OCI-LY1 (cell line): Measurements from ENCODE around the gene ADAM12.

ENCODE experiments used
- H2AFZ ChIP-seq: fragments of 200-600 bp; sonication (generic), shearing (Covaris generic); 2 replicates; pipeline ENCODE4 v1.6.0; 2014; ENCODE audit warnings: antibody characterized with exemption, mild to moderate bottlenecking, low read length
- H3F3A ChIP-seq: fragments of 200-600 bp; sonication (generic), shearing (Covaris generic); 2 replicates; pipeline ENCODE4 v1.6.0; 2014; ENCODE audit warnings: mild to moderate bottlenecking, antibody characterized with exemption, low read length, moderate library complexity; ENCODE audit not compliant: insufficient read depth
- H3K27ac ChIP-seq: fragments of 200-600 bp; sonication (generic); 2 replicates; pipeline ENCODE4 v1.5.1; 2014; ENCODE audit warnings: low read length, mixed run types, mild to moderate bottlenecking, low read depth; ENCODE audit not compliant: poor library complexity, severe bottlenecking
- H3K27me3 ChIP-seq: fragments of 200-600 bp; sonication (generic); 2 replicates; pipeline ENCODE4 v1.6.0; 2014; ENCODE audit warnings: antibody characterized with exemption, mild to moderate bottlenecking, low read length, moderate library complexity; ENCODE audit not compliant: insufficient read depth
- H3K36me3 ChIP-seq: fragments of 200-600 bp; sonication (generic); 2 replicates; pipeline ENCODE4 v1.6.1; 2014; ENCODE audit warnings: mild to moderate bottlenecking, antibody characterized with exemption, low read length, moderate library complexity, mixed read lengths; ENCODE audit not compliant: insufficient read depth
- H3K4me1 ChIP-seq: fragments of 200-600 bp; sonication (generic); 2 replicates; pipeline ENCODE4 v1.5.1; 2014; ENCODE audit warnings: mild to moderate bottlenecking, low read length, moderate library complexity; ENCODE audit not compliant: insufficient read depth, severe bottlenecking
- H3K4me2 ChIP-seq: fragments of 200-600 bp; sonication (generic), shearing (Covaris generic); 2 replicates; pipeline ENCODE4 v1.6.1; 2014; ENCODE audit warnings: low read length
- H3K4me3 ChIP-seq: fragments of 200-600 bp; sonication (generic); 2 replicates; pipeline ENCODE4 v1.5.1; 2014; ENCODE audit warnings: low read length, low read depth, mild to moderate bottlenecking, mixed read lengths; ENCODE audit not compliant: poor library complexity, severe bottlenecking
- H3K79me2 ChIP-seq: fragments of 200-600 bp; shearing (Covaris generic); 2 replicates; pipeline ENCODE4 v1.6.1; 2016; ENCODE audit warnings: mixed run types, low read length, mixed read lengths; ENCODE audit not compliant: insufficient read depth
- H3K9ac ChIP-seq: fragments of 200-600 bp; sonication (generic), shearing (Covaris generic); 2 replicates; pipeline ENCODE4 v1.6.1; 2014; ENCODE audit warnings: mild to moderate bottlenecking, low read length, mixed read lengths
- H3K9me2 ChIP-seq: fragments of 200-600 bp; sonication (generic), shearing (Covaris generic); 2 replicates; pipeline ENCODE4 v1.6.1; 2014; ENCODE audit warnings: low read depth, mild to moderate bottlenecking, low read length, mixed read lengths
- H3K9me3 ChIP-seq: fragments of 200-600 bp; shearing (Covaris generic); 2 replicates; pipeline ENCODE4 v1.6.1; 2014; ENCODE audit warnings: low read length, mixed read lengths
- H4K20me1 ChIP-seq: fragments of 200-600 bp; sonication (generic), shearing (Covaris generic); 2 replicates; pipeline ENCODE4 v1.6.0; 2016; ENCODE audit warnings: mild to moderate bottlenecking, low read length; ENCODE audit not compliant: insufficient read depth
- CTCF ChIP-seq: fragments of 200-600 bp; sonication (generic), shearing (Covaris generic); IDR thresholded peaks from 2 replicates; pipeline ENCODE4 v1.5.1; 2017; ENCODE audit warnings: mild to moderate bottlenecking, antibody characterized with exemption, low read length, moderate library complexity, mixed read lengths
- EZH2 ChIP-seq: fragments of 200-600 bp; sonication (generic), shearing (Covaris generic); IDR thresholded peaks from 2 replicates; pipeline ENCODE4 v1.8.0; 2017; ENCODE audit warnings: borderline replicate concordance, mixed run types, mild to moderate bottlenecking, antibody characterized with exemption, low read length, moderate library complexity, mixed read lengths

ADAM12 gene

GRCh38 chr10:126135177-126135576, 253.1 kb downstream of the ADAM12 start:
- no peaks in the 10 kb centered on the region for H4K20me1 ChIP-seq
- TF ChIP-seq EZH2 (no peak), CTCF (peak; percentile 13; the same call in 1 of the 2 replicates)
- no peaks in the 10 kb centered on the region for H3F3A ChIP-seq
- H3K36me3 ChIP-seq: no peaks in the 10 kb centered on the region
- no peak overlapping the region for H2AFZ ChIP-seq
- H3K4me3 ChIP-seq: no peak overlapping the region
- no peak overlapping the region for H3K9ac ChIP-seq
- no peaks in the 10 kb centered on the region for H3K27me3 ChIP-seq
- H3K27ac ChIP-seq: no peak overlapping the region
- H3K4me1 ChIP-seq: no peaks in the 10 kb centered on the region
- no peaks in the 10 kb centered on the region for H3K9me3 ChIP-seq
- H3K79me2 ChIP-seq: no peaks in the 10 kb centered on the region
- H3K4me2 ChIP-seq: no peak overlapping the region
- H3K9me2 ChIP-seq: no peaks in the 10 kb centered on the region

GRCh38 chr10:126133906-126134656, 254.2 kb downstream of the ADAM12 start:
- H3K27me3 ChIP-seq: no peaks in the 10 kb centered on the region
- H3K9me3 ChIP-seq: no peaks in the 10 kb centered on the region
- H3K27ac ChIP-seq: no peak overlapping the region
- no peaks in the 10 kb centered on the region for H3K4me1 ChIP-seq
- H3K9me2 ChIP-seq: no peaks in the 10 kb centered on the region
- TF ChIP-seq EZH2: no peak
- TF ChIP-seq CTCF: no peak
- no peak overlapping the region for H3K4me3 ChIP-seq
- no peak overlapping the region for H3K9ac ChIP-seq
- no peaks in the 10 kb centered on the region for H3F3A ChIP-seq
- H3K79me2 ChIP-seq: no peaks in the 10 kb centered on the region
- no peaks in the 10 kb centered on the region for H4K20me1 ChIP-seq
- H2AFZ ChIP-seq: no peak overlapping the region
- no peak overlapping the region for H3K4me2 ChIP-seq
- H3K36me3 ChIP-seq: no peaks in the 10 kb centered on the region

DNA sequence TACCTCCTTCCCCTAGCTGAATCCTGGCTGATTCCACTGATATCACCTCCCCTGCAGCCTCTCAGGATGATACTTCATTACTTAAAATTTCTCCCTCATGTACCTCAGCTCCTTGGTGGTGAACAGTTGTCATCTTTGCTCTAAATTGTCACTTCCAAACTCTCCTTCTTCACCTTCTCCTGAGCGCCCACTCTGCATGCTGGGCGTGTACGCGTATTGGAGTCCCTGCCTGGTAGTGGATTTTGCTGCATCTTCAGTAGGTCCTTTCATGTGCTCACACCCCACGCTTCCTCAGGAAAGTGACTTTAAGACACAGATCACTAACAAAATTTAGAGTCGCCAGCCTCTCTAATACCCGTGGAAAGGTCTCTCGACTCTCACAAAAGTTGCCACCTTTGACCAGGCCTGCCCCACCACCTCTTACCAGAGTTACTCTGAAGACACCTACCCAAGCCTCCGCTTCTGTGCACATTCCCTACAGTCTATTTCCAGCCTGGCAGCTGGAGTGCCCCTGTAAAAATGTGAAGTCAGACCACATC, 255.1 kb downstream of the ADAM12 start:
- Histone ChIP-seq H3F3A (no peaks in the 10 kb centered on the region), H3K27ac (no peak overlapping the region)

More for the DNA sequence above, 255.1 kb downstream of the ADAM12 start:
- Histone ChIP-seq H3K4me1 (no peaks in the 10 kb centered on the region), H3K36me3 (no peaks in the 10 kb centered on the region), H3K4me3 (no peak overlapping the region), H3K27me3 (no peaks in the 10 kb centered on the region), H3K9ac (no peak overlapping the region), H3K9me3 (no peaks in the 10 kb centered on the region), H3K4me2 (no peak overlapping the region), H3K9me2 (no peaks in the 10 kb centered on the region), H4K20me1 (no peaks in the 10 kb centered on the region), H3K79me2 (no peaks in the 10 kb centered on the region), H2AFZ (no peak overlapping the region)
- TF ChIP-seq CTCF (no peak), EZH2 (no peak)
